ENCODE data around the gene NDE1. TPM values are rescaled to one million over a fixed set of nuclear protein-coding genes. Genes with fewer than 3 reads are reported as not detected.

NDE1 gene
- total and polyA plus RNA-seq, 9 of the 15 experiments (the other 6 are each of a cell fraction or from before 2014, with no cell fraction given), result 3.1 to 59.9 (median 30.0) TPM

GRCh38 chr16:15746332-15746731 is 96.3 kb downstream of the NDE1 start (continued):
- TF ChIP-seq MAX (CRISPR knock-in tag; IDR thresholded peaks at IDR 0.05) (no peak), PML (IDR thresholded peaks at IDR 0.05; ENCODE audit: low read length) (no peak), POLR2H (tag; IDR thresholded peaks at IDR 0.05; ENCODE audit: low read depth) (no peak), NFIX (CRISPR knock-in tag; IDR thresholded peaks at IDR 0.05; ENCODE audit: low read depth) (no peak), NCOA4 (IDR thresholded peaks at IDR 0.05; ENCODE audit: partially characterized antibody) (no peak), DDX20 (tag; IDR thresholded peaks at IDR 0.05; ENCODE audit: low read depth) (no peak), E4F1 (CRISPR knock-in tag; IDR thresholded peaks at IDR 0.05; ENCODE audit: borderline replicate concordance) (no peak), RNF219 (CRISPR knock-in tag; IDR thresholded peaks at IDR 0.05) (no peak), SIN3B (IDR thresholded peaks at IDR 0.05; ENCODE audit: low read depth) (no peak)
- TF ChIP-seq, protein P1, sequence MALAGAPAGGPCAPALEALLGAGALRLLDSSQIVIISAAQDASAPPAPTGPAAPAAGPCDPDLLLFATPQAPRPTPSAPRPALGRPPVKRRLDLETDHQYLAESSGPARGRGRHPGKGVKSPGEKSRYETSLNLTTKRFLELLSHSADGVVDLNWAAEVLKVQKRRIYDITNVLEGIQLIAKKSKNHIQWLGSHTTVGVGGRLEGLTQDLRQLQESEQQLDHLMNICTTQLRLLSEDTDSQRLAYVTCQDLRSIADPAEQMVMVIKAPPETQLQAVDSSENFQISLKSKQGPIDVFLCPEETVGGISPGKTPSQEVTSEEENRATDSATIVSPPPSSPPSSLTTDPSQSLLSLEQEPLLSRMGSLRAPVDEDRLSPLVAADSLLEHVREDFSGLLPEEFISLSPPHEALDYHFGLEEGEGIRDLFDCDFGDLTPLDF (CRISPR knock-in tag; IDR thresholded peaks at IDR 0.05), result no peak
- TF ChIP-seq, protein P2, sequence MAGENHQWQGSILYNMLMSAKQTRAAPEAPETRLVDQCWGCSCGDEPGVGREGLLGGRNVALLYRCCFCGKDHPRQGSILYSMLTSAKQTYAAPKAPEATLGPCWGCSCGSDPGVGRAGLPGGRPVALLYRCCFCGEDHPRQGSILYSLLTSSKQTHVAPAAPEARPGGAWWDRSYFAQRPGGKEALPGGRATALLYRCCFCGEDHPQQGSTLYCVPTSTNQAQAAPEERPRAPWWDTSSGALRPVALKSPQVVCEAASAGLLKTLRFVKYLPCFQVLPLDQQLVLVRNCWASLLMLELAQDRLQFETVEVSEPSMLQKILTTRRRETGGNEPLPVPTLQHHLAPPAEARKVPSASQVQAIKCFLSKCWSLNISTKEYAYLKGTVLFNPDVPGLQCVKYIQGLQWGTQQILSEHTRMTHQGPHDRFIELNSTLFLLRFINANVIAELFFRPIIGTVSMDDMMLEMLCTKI (IDR thresholded peaks at IDR 0.05; ENCODE audit: partially characterized antibody), result no peak
- TF ChIP-seq, protein P3, sequence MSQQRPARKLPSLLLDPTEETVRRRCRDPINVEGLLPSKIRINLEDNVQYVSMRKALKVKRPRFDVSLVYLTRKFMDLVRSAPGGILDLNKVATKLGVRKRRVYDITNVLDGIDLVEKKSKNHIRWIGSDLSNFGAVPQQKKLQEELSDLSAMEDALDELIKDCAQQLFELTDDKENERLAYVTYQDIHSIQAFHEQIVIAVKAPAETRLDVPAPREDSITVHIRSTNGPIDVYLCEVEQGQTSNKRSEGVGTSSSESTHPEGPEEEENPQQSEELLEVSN (IDR thresholded peaks at IDR 0.05; ENCODE audit: borderline replicate concordance in 1 of 2, extremely low read depth in 1 of 2, insufficient read depth in 1 of 2, insufficient read length in 1 of 2, low read depth in 1 of 2, low read length in 1 of 2, poor library complexity in 1 of 2, severe bottlenecking in 1 of 2), result no peak
